Heart right ventricle (tissue), 16 donors: ENCODE measurements around the gene ZNF492. TPM values are rescaled to one million over a fixed set of nuclear protein-coding genes. Genes with fewer than 3 reads are reported as not detected.

Experiments used
- ATAC-seq, 8 donors: fragments of 200-7000 bp; cut with Tn5 transposase; one replicate each; pipeline ENCODE4 v1.9.1; 2020; ENCODE audit warnings: mild to moderate bottlenecking in 8 of 8, moderate library complexity in 8 of 8, moderate number of reproducible peaks in 1 of 8
- DNase-seq, 2 donors: peaks; one replicate each; pipeline ENCODE4 v3.0.0-alpha.2; 2020
- H3K27ac ChIP-seq, 10 donors: fragments of 200-600 bp; sonication (generic) in 2 of 10; one replicate each; pipeline versions ENCODE4 v1.5.0 to v1.8.0; 2020 to 2022; ENCODE audit warnings: mild to moderate bottlenecking in 3 of 10
- H3K27me3 ChIP-seq, 7 donors: fragments of 200-600 bp; one replicate each; pipeline ENCODE4 v1.8.0; 2021 to 2022; ENCODE audit warnings: mild to moderate bottlenecking in 2 of 7
- H3K36me3 ChIP-seq, 9 donors: fragments of 200-600 bp; sonication (generic) in 1 of 9; one replicate each; pipeline versions ENCODE4 v1.5.0 to v1.8.0; 2020 to 2022; ENCODE audit warnings: mild to moderate bottlenecking in 2 of 9
- H3K4me1 ChIP-seq, 9 donors: fragments of 200-600 bp; sonication (generic) in 1 of 9; one replicate each; pipeline versions ENCODE4 v1.5.0 to v1.8.0; 2020 to 2022; ENCODE audit warnings: mild to moderate bottlenecking in 4 of 9
- H3K4me3 ChIP-seq, 10 donors: fragments of 200-600 bp; sonication (generic) in 2 of 10; one replicate each; pipeline versions ENCODE4 v1.5.0 to v1.8.0; 2020 to 2022; ENCODE audit warnings: mild to moderate bottlenecking in 7 of 10, moderate library complexity in 2 of 10
- H3K9me3 ChIP-seq, 11 donors: fragments of 200-600 bp in 10 of 11; sonication (generic) in 2 of 11; one replicate each; pipeline versions ENCODE4 v1.5.0 to v1.8.0; 2013 to 2022; ENCODE audit warnings: mild to moderate bottlenecking in 2 of 11, control low read depth in 1 of 11, moderate library complexity in 1 of 11
- CTCF ChIP-seq, 9 donors: fragments of 200-600 bp; sonication (generic) in 2 of 9; IDR thresholded peaks; one replicate each; pipeline versions ENCODE4 v1.5.0 to v1.8.0; 2021 to 2022; ENCODE audit warnings: antibody characterized with exemption in 9 of 9, mild to moderate bottlenecking in 5 of 9, moderate library complexity in 1 of 9
- WGBS, 2 donors: extraction: QIAGEN DNeasy Blood & Tissue Kit; methylation state at CpG; one replicate each; pipeline ENCODE4 v1.1.7; 2013; ENCODE audit warnings: inconsistent platforms in 1 of 2; 5-methylcytosine and 5-hydroxymethylcytosine counted together
- intact Hi-C, 10 donors: fragments of 100-400 bp; cut with DNase I; formaldehyde crosslinking; loops; one replicate each; pipeline versions ENCODE4 v1.11.1 to v1.14.2; 2022
- polyA plus RNA-seq, 2 donors: library from polyadenylated mRNA; stranded (reverse); fragments of 200-250 nt; gene quantifications; one replicate each; pipeline ENCODE4 v1.2.3, GENCODE V29; 2013
- total RNA-seq, 10 donors: library from RNA; stranded (reverse); fragmentation: NEBNext Ultra II Directional in 3 of 10; extraction: Animal tissue kit (Norgen Biotek cat#: 25700) in 3 of 10; gene quantifications; one replicate each; pipeline versions ENCODE4 v1.2.1 to v1.2.4, GENCODE V29; 2021 to 2023
- donor health status: Arrhythmogenic right ventricular cardiomyopathy.
- donor health status: ischemic (EF 13 %, LVEDD 7.1; RV severe dilation, severe dysfunction).
- donor health status: healthy with polysubstance abuse.
- donor health status: DM: no; HTN: yes; CAD: no.
- donor health status: DM: no; HTN: no; CAD: no.
- donor health status: ischemic (EF 25% LVEDD 6.9; RV normal size, moderate dysfunction).
- donor health status: ischemic (EF 25% LVEDD 5.7; RV mildly dilated, moderate dysfunction).
- donor health status: healthy.
- donor health status: DM: yes; HTN: yes; CAD: no.
- donor health status: Ischemic cardiomyopathy.
- donor health status: ischemic (EF 35%, LVEDD 5.7; RV mildly dilated, moderate dysfunction).
- donor health status: nonischemic (EF 11% LVEDD 7.7; RV severe dilation, severe dysfunction).
- donor health status: DM: yes; HTN: yes; CAD: no.
- donor health status: PGD.
- donor health status: ischemic (EF 29% LVEDD 5.4; RV normal size, mild dysfunction).
- donor health status: nonischemic (EF 23%, LVEDD 6.1; RV moderate dilation, normal function).

ZNF492 gene
- total and polyA plus RNA-seq, 12 donors, result 0.06 to 0.17 (median 0.12) TPM; not detected in 5

- 85% methylated on average over 3 of the region's 3 CpGs for WGBS, 2 donors
- DNase-seq, result no peak
- Histone ChIP-seq H3K9me3 (peaks cover 0 to 36% (median 0%) of the 10 kb centered on the region in 11 donors), H3K4me1 (peaks cover 0 to 7% (median 0%) of the 10 kb centered on the region in 9 donors), H3K27ac (peak overlapping the region in 5 of 10 donors; percentile 37 to 71 (median 52)), H3K27me3 (peaks cover 0 to 52% (median 40%) of the 10 kb centered on the region in 7 donors), H3K4me3 (no peak overlapping the region), H3K36me3 (no peaks in the 10 kb centered on the region)
- no peak for ATAC-seq
- intact Hi-C loops, result no loop called here
- no peak for TF ChIP-seq CTCF (IDR thresholded peaks at IDR 0.05)
Measured at GRCh38 chr19:22619932-22620331, 14.2 kb upstream of the ZNF492 start.

DNA sequence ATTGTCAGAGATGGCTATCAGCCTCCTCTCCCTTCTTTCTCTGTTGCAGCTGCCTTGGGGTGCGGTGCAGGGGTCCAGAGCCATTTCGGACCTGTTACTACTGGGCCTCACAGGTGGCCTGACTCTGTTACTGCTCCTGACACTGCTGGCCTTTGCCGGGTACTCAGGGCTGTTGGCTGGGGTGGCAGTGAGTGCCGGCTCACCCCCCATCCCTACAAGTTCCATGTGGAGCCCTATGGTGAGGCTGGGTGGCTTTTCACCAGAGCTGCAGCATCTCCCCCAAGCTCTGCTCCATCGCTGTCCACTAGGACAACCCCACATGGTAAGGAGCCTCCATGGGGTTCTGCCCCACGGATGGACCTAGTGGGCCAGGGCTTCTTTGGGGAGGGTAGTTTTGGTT is 13.7 kb upstream of the ZNF492 start:
- peak overlapping the region in 2 of 10 donors; percentile 53 to 71 for H3K27ac ChIP-seq
- no peak overlapping the region for H3K4me3 ChIP-seq
- 87 to 95% methylated on average over 6 of the region's 6 CpGs for WGBS, 2 donors
- H3K36me3 ChIP-seq, result no peaks in the 10 kb centered on the region
- intact Hi-C loops, result no loop called here
- no peak for ATAC-seq
- no peak for TF ChIP-seq CTCF (IDR thresholded peaks at IDR 0.05)
- H3K27me3 ChIP-seq, result peaks cover 0 to 52% (median 40%) of the 10 kb centered on the region in 7 donors
- peaks cover 0 to 36% (median 0%) of the 10 kb centered on the region in 11 donors for H3K9me3 ChIP-seq
- peaks cover 0 to 7% (median 0%) of the 10 kb centered on the region in 9 donors for H3K4me1 ChIP-seq
- DNase-seq, result no peak

GRCh38 chr19:22620912-22621311 is 13.2 kb upstream of the ZNF492 start:
- Histone ChIP-seq H3K4me1 (peaks cover 0 to 7% (median 0%) of the 10 kb centered on the region in 9 donors), H3K9me3 (peaks cover 0 to 36% (median 0%) of the 10 kb centered on the region in 11 donors), H3K4me3 (no peak overlapping the region), H3K36me3 (no peaks in the 10 kb centered on the region), H3K27me3 (peaks cover 0 to 52% (median 40%) of the 10 kb centered on the region in 7 donors), H3K27ac (peak overlapping the region in 1 of 10 donors; percentile 13)
- no peak for DNase-seq
- 82 to 87% methylated on average over 1 of the region's 1 CpG for WGBS, 2 donors
- ATAC-seq, result no peak
- TF ChIP-seq CTCF (IDR thresholded peaks at IDR 0.05), result no peak
- intact Hi-C loops, result no loop called here

DNA sequence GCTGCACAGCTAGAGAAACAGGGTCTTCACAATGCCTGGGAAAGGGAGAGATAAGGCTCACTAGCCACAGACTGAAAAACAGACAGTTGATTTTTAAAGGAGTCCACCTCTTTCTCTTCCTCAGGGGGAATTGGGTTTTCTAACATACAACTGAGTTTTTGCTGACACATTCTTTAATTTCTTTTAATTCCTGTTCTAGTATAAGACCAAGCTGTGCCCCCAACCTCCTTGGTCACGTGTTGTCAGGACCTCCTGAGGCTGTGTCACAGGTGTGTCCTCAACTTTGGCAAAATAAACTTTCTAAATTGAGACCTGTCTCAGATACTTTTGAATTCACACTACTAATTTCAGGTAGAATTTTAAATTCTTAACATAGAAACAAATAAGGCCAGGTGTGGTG is 12.1 kb upstream of the ZNF492 start:
- intact Hi-C loops, result no loop called here
- Histone ChIP-seq H3K4me3 (no peak overlapping the region), H3K27ac (peak overlapping the region in 3 of 10 donors; percentile 13 to 39 (median 35)), H3K27me3 (peaks cover 0 to 51% (median 40%) of the 10 kb centered on the region in 7 donors), H3K36me3 (no peaks in the 10 kb centered on the region), H3K4me1 (peaks cover 0 to 7% (median 0%) of the 10 kb centered on the region in 9 donors), H3K9me3 (peaks cover 0 to 29% (median 0%) of the 10 kb centered on the region in 11 donors)
- TF ChIP-seq CTCF (IDR thresholded peaks at IDR 0.05), result no peak
- WGBS, 2 donors, result 47 to 56% methylated on average over 1 of the region's 1 CpG
- DNase-seq (no peak), ATAC-seq (no peak)
